GOT3 (cell line): ENCODE data around the gene EYA2.

Experiments
- DNase-seq: peaks from one replicate; lab custom pipeline; 2025; ENCODE audit warnings: mixed read lengths; lab: John Stamatoyannopoulos, UW

The EYA2 gene

GRCh38 chr20:47113362-47114109 lies 218.9 kb downstream of the EYA2 start:
- no peak for DNase-seq

GRCh38 chr20:47115694-47116093 lies 221.1 kb downstream of the EYA2 start:
- no peak for DNase-seq

DNA sequence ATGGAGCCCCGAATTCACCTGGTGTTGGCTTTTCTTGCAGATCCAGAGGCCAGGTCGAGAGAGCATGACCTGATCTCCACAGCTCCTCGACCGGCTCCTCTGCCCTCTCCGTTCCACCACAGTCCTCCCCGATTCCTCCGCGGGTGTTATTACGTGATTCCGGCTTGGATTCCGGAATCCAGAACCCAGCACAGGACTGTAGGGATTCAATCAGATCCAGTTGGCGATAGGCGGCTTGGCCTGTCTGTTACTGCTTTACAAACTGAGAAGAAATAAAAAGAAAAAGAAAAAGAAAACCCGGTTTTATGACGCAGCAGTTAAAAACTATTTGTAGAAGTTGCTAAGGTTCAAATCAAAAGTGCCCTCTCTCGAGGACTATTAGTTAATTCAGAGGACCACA lies 222.7 kb downstream of the EYA2 start:
- no peak for DNase-seq

DNA sequence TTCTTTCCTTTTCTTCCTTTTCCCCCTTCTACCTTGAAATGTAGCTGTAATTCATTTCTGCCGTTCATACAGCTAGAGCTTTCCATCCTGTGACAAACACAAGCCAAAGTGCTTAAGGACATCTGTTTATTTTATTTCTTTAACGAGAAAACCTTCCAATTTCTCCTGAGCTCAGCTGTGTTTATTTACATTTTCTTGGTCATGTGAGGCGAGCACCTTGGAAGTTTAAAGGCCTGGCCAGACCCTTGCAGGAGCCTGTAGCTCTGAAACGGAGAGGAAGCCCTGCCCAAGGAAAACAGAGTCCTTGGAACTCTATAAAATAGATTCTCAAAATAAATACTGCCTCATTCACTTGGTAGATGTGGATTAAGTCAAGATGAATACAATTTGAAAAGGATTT lies 223.1 kb downstream of the EYA2 start:
- DNase-seq: no peak

DNA sequence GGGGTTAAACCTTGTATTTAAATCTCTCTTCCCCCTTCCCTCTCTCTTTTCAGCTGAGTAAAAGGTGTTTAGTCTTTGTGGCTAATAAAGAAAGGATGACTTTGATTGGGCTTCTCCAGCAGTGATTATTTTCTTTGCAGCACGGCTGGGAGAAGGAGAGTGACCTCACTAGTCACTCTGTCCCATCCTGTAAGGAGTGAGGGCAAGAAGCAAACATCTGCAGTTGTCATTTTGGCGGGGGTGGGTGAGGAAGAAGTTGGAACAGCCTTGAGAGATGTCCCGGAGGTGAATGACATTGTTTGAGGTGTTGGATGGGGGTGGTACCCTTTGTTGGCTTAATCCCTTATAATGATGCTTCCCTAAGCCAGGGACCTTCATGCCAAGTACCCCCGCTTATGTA lies 223.6 kb downstream of the EYA2 start:
- no peak for DNase-seq

DNA sequence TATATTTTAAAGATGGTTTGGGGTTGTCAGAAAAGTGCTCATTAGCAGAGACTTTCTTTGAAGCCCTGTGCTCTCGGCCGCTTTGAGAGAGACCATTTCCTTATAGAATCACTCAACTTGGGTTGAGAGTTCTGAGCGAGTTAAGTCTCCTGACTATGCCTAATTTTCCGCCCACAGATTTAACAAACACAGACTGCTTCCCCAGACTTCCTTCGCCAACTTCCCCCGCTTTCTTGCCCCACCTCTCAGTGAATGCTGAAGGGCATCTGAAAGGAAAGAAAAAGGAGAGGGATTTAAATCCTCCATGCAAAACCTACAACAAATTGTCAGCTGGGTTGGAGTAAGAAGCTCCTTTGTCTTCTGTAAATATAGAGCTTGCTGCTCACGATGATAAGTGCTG lies 224.0 kb downstream of the EYA2 start:
- no peak for DNase-seq

DNA sequence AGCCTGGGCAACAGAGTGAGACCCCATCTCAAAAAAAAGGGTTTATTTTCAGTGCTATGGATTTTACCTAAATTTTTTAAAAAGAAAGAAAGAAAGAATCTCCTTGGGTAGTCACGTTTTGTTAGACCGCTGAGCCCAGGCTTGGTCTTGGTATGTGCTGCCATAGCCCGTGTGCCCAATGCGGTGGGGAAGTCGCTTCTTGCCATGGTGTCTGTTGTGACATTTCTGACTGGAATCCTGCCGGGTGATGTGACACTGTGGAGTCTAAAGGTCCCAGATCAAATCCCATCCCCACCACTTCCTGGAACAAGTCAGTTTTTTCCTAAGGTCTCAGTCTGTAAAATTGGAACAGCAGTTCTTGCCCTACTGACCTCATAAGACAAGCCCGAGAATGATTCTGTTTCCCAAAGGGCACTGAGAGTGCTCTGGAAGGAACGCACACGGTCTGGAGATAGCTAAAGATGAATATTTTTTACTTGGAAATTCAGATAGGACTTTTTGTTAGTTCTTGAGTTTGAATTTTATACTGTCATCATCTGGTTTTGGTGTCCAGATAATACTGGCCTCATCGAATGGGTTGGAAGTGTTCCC lies 225.8 kb downstream of the EYA2 start:
- DNase-seq: no peak

- no peak for DNase-seq
Observed at GRCh38 chr20:47122560-47122959, 227.9 kb downstream of the EYA2 start.

DNA sequence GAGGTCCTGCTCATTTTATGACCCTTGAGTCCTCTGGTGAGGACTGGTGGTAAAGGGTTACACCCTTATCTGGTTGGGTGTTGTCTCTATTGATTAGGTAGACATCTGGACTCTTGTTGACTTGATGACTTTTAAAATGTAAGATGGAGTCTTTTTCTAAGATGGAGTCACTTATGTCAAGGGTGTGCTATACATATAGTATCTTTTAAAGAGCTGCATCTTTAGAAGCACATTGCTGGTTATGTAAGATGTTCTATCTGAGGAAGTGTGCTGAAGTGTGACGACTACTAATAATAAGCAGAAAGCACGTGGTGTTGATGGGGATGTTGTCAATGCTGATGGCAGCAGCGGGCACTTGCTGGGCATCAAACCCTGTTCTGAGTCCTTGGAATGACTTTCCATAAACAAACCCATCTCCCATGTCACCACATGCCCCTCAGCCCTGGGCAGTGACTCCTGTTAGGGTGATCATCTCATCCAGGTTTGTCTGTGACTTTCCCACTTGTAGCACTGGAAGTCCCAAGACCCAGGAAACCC lies 229.6 kb downstream of the EYA2 start:
- DNase-seq: no peak

GRCh38 chr20:47125508-47125757 lies 230.8 kb downstream of the EYA2 start:
- DNase-seq: no peak

- no peak for DNase-seq
Observed at GRCh38 chr20:47125758-47126591, 231.3 kb downstream of the EYA2 start.

DNA sequence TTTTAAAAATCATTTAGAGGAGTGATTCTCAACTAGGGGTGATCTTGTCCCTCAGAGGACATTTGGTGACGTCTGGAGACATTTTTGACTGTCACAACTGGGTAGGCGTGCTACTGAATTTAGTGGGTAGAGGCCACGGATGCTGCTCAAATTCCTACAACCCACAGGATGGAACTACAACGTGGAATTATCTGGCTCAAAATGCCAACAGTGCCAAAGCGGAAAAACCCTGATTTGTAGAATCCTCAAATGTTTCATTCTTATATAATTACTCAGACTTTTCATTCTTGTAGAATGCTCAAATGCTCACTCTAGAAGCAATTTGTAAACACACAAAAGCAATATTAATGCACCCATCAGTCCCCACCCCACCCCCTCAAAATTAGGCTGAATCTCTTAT lies 232.1 kb downstream of the EYA2 start:
- DNase-seq: no peak

DNA sequence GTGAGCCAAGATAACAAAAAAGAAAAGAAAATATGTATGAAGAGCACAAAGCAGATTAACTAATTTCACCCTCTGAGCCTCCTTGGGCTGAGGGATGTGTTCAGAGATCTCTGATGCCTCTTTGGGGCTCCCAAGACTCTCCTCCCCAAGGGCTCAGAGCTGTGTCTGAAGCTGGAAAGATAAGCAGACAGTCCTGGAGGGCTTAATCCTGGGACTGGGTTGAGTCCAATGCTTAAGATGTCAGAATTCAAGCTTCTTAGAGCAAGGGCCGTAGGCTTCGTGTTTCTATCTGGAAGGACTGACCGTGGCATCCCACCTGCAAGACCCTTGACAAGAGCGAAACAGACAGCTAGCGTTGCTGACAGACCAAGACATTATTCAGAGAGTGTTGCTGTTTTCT lies 232.9 kb downstream of the EYA2 start:
- no peak for DNase-seq

DNA sequence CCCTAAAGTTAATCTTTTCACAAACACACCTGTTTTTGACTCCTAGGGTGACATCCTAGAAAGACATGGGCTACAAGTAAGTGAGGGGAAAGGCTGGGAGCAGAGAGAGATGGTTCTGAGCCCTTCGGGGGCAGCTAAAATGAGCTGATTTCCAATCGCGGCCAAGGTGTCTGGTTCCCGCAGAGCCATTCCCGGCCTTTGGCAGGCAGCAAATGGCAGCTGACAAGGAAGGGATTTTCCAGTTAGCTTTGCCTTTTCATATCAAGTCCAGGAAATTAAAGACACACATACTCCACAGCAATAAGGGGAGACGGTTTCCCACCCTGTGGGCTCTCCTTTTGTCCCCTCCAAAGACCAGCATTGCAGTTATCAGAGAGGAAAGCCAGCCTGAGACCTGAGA lies 233.4 kb downstream of the EYA2 start:
- no peak for DNase-seq

DNA sequence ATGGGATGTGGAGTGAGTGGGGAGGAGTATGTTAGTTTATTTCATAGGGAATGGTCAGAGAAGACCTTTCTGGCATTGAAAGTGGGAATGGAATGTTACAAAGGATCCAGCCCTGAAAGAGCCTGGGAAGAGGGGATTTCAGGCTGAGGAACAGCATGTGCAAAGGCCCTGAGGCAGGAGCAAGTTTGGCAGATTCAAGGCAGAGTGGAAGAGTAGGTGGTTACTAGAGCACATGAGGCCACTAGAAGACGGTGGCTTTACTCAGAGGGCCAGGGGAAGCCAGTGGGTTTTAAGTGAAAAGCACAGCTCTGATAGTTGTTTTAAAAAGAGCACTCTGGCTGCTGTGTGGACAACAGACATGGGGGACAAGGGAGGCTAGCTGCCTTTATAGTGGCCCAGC lies 234.7 kb downstream of the EYA2 start:
- DNase-seq: no peak

DNA sequence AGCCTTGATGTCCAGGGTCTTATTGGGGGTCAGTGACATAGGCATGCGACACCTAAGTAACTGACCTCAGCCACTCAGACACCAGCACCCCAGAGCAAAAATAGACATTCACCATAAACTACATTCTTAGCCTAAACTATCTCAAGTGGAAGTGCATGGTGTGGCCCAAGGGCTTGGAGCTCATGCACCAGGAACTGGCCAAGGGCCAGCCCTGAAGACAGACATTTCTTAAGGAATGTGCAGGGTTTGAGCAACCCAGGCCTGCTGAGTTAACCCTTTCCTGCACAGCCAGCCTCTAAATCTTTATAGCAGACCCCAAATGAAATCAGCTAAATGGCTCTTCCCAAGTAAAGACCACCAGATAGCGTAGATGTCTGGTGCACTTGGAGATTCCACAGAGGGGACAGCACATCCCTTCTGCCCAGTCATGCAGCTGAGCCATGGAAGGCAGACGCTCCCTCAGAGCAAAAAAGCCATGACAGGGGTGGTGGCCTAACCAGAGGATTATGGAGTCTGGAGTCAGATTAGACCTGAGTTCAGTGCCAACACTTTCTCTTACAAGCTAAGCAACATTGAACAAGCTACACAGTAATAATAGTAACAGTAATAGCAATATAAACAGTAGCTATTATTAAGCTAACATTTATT lies 239.3 kb downstream of the EYA2 start:
- DNase-seq: no peak

DNA sequence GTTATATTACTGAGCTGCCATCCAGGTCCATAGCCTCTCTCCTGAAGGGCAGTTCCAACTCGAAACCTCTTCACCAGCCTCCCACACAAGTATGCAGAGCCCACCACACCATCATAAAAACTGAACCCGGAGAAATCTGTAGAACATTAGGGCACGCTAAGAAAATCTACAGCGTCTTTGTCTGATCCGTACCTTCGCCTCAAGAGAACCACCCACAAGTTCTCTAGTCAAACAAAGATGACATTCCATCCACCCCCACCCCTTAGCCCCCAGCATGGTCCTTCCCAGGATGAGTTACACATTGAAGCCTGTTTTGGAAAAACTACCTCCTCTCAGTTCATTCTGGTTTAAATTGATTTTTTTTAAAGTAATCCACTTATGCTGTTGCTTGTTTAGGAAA lies 242.1 kb downstream of the EYA2 start:
- no peak for DNase-seq

DNA sequence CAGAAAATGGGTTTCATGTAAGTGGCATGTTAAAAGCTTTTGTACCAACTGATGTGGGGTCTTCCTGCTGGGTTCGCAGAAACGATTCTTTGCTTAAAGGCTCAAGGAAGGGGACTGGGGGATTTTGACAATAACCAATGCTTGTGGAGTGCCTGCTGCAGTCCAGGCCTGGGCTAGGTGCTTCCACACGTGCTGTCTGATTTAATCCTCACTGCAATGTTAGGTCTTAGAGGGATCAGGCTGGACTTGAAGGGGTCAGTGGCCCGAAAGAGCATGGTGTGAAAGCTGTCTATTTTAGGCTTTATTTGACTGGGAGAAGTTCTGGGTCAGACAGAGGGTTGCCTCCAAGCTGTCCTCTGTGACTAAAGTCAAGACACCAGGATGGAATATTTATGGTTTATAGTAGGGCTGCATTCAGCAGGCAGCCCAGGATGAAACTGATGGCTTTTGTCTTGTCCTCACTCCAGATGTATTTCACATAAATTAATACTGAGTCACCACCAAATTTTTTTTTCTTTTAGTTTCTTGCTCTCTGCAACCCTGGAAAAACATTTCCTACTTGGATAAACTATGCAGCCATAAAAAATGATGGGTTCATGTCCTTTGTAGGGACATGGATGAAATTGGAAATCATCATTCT lies 242.7 kb downstream of the EYA2 start:
- no peak for DNase-seq

DNA sequence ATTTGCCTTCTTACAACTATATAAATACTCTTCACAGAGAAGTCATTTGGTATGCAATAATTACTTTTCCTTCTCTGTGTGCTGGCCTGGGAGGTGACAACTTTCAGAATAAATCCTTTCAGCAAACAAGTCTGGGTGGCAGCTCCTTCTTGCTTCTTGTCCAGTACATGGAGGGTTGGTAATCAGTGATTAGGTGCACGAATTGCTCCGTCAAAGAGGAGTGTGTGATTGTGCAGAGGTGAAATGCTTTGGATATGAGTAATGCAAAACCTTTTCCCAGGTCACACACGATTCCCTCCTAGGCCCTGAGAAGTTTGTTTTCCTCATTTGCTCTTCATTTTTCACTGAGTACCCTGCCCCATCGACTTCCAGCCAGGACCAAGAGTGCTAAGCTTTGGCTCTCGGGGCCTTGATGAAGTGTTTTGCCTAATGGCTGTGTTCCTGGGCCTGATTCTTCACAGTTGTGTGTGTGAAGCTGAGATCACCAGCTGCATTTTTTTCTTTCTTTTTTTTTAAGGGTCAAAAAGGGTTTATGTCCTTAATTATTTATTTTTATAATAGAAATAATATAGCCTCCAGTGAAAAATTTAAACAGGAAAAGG lies 245.4 kb downstream of the EYA2 start:
- no peak for DNase-seq

DNA sequence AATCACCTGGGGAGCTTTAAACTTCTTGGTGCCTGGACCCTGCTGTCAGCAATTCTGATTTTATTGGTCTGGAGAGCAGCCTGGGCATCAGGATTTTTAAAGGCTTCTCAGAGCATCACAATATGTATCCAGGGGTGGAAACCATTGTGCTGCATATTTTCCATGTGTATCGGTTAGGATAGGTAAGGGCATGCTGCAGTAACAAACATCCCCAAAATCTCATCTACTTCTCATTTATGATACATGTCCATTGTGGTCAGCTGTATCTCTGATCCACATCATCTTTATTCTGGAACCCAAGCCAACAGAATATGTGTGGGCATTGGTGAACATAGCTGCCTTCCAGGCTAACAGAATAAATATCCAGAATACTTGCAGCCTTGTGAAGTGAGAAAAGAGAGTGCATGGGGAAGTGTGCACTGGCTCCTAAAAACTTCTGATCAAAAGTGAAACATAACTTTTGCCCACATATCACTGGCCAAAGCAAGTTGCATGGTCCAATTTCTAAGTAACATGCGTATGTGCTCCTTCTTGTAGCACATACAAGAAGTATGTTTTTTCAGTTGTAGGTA lies 246.8 kb downstream of the EYA2 start:
- no peak for DNase-seq
